ENCODE measurements around the gene TMEM45A. TPM values are rescaled to one million over a fixed set of nuclear protein-coding genes. Genes with fewer than 3 reads are reported as not detected.
A peak's percentile ranks its signal among the peaks of the same experiment; 100 is the strongest.

The TMEM45A gene
- total RNA-seq, 2 experiments from 2014 or later = 0.65 to 0.74 TPM

GRCh38 chr3:100522125-100522524 is 29.7 kb downstream of the TMEM45A start:
- Mint-ChIP-seq H3K4me3 (no peak overlapping the region), H3K36me3 (no peaks in the 10 kb centered on the region), H3K9me3 (no peaks in the 10 kb centered on the region), H3K27me3 (peaks cover 9% of the 10 kb centered on the region), H3K27ac (no peak overlapping the region), H3K4me1 (ENCODE audit: low read depth) (no peaks in the 10 kb centered on the region)
- ChIA-PET POLR2A (no interaction called here), CTCF (no interaction called here)
- intact Hi-C loops (cut with micrococcal nuclease) = no loop called here
- DNase-seq = no peak

DNA sequence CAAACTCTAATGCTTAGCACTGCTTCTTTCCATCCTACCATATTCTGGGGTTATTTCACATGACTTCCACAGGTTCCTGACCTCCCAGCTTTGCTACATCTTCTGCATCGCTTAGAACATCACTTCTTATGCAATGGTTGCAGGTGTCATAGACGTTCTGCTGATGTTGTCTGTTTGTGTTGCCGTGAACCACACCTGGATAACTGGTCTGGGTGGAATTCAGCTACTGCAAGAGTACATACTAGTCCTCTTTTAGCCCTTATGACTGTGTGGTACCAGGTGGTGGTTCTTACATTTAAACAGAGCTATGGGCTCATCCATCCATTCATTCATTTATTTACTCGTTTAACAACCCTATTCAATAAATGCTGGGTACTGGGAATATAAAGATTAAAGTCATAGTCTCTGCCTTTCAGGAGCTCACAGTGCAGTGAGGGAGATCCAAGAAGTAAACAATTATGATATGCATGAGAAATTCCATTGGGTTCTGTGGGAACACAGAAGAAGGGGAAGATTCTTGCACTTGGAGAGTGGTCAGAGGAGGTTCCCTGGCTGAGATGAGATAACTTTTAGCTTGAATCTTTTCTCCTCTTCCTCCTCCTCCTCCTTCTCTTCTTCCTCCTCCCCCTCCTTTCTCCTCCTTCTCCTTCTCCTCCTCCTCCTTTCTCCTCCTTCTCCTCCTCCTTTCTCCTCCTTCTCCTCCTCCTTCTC is 30.8 kb downstream of the TMEM45A start:
- Mint-ChIP-seq H3K27me3 (peaks cover 12% of the 10 kb centered on the region), H3K9me3 (no peaks in the 10 kb centered on the region), H3K4me3 (no peak overlapping the region), H3K27ac (no peak overlapping the region), H3K36me3 (no peaks in the 10 kb centered on the region), H3K4me1 (ENCODE audit: low read depth) (no peaks in the 10 kb centered on the region)
- no peak for DNase-seq
- intact Hi-C loops (cut with micrococcal nuclease) = no loop called here
- ChIA-PET CTCF (no interaction called here), POLR2A (no interaction called here)

GRCh38 chr3:100525753-100526612 is 33.6 kb downstream of the TMEM45A start:
- H3K27me3 Mint-ChIP-seq = peaks cover 12% of the 10 kb centered on the region
- CTCF ChIA-PET = interaction anchor here (0.5 kb wide), 1 partner anchor 569 kb away, joined by 4 read pairs; no protein-coding TSS in a partner anchor
- intact Hi-C loops (cut with micrococcal nuclease) = no loop called here
- POLR2A ChIA-PET = no interaction called here
- no peak overlapping the region for H3K4me3 Mint-ChIP-seq
- no peak for DNase-seq
- H3K4me1 Mint-ChIP-seq (ENCODE audit: low read depth) = no peaks in the 10 kb centered on the region
- no peaks in the 10 kb centered on the region for H3K36me3 Mint-ChIP-seq
- H3K27ac Mint-ChIP-seq = no peak overlapping the region
- H3K9me3 Mint-ChIP-seq = no peaks in the 10 kb centered on the region

DNA sequence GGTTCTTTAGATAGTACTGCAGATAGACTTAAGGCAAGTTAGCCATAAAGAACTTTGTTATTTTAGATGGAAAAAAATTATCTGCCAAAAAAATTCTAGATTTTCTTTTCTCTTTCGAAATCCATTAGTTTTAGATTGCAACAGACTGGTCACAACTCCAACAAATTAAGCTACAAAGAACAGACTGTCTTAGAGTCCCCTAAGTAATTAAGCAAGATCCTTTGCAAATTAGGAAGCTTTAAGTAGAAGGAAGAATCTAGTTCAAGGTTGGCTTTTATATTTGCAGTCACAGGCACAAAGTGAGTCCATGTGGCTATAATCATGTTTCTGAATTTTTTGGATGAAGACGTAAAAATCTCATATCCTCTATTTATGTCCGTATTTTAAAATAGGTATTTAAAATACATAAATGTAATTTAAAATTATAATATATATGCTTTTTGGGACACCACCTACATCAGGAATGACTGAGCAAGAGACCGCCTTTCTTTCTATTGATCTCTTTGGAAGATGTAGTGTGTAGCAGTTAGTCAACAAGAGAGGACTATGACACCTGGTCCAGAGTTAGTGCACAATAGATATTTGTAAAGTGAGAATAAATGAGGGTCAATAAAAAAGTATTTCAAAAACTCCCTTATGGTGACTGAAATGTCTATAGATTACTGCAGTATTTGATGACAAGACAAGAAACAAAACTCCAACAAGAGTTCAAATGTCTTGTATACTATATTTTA is 34.4 kb downstream of the TMEM45A start:
- POLR2A ChIA-PET = no interaction called here
- no peak overlapping the region for H3K27ac Mint-ChIP-seq
- CTCF ChIA-PET = no interaction called here
- no peaks in the 10 kb centered on the region for H3K36me3 Mint-ChIP-seq
- H3K27me3 Mint-ChIP-seq = peaks cover 12% of the 10 kb centered on the region
- no peaks in the 10 kb centered on the region for H3K4me1 Mint-ChIP-seq (ENCODE audit: low read depth)
- no peak for DNase-seq
- H3K9me3 Mint-ChIP-seq = no peaks in the 10 kb centered on the region
- no peak overlapping the region for H3K4me3 Mint-ChIP-seq
- intact Hi-C loops (cut with micrococcal nuclease) = no loop called here

DNA sequence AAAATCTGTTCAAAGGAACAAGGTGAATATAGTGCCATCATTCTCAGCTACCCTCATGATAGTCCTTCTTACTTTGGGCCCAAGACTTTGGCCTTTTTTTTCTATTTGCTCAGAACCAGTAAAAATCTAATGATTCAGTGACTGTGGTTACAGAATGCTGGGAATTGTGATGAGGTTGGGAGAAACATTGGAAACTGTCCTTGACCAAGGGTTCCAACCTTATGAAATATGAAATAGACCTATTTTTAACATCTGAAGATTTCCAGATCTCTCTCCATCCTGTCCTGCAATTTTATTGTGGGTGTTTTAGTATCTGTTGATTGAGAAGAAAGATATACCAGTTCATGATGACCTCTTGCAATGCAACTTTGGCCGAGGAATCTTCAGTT is 34.9 kb downstream of the TMEM45A start:
- no peak for DNase-seq
- intact Hi-C loops (cut with micrococcal nuclease) = no loop called here
- peaks cover 12% of the 10 kb centered on the region for H3K27me3 Mint-ChIP-seq
- H3K4me1 Mint-ChIP-seq (ENCODE audit: low read depth) = no peaks in the 10 kb centered on the region
- no peak overlapping the region for H3K4me3 Mint-ChIP-seq
- no peaks in the 10 kb centered on the region for H3K9me3 Mint-ChIP-seq
- no peaks in the 10 kb centered on the region for H3K36me3 Mint-ChIP-seq
- ChIA-PET CTCF (no interaction called here), POLR2A (no interaction called here)
- no peak overlapping the region for H3K27ac Mint-ChIP-seq

DNA sequence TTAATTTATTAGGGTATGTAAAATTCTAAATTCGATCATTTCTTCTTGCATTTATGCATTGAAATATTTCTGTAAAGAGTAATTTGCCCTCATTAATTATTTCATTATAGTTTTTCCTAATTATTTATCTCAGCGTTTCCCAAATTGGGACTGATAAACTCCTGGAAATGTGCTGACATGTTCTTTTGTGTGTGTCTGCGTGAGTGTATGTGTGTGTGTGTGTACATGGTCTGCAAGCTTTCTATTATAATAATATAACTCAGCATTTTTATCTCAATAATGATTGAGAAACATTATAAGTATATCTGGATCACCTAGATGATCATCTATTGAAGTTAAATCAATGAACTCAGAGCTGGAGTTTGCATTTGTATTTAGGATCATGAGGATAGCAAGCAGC is 38.7 kb downstream of the TMEM45A start:
- no peaks in the 10 kb centered on the region for H3K4me1 Mint-ChIP-seq (ENCODE audit: low read depth)
- no peaks in the 10 kb centered on the region for H3K9me3 Mint-ChIP-seq
- intact Hi-C loops (cut with micrococcal nuclease) = no loop called here
- H3K36me3 Mint-ChIP-seq = no peaks in the 10 kb centered on the region
- CTCF ChIA-PET = no interaction called here
- POLR2A ChIA-PET = no interaction called here
- no peak overlapping the region for H3K27ac Mint-ChIP-seq
- DNase-seq = no peak
- H3K4me3 Mint-ChIP-seq = no peak overlapping the region
- H3K27me3 Mint-ChIP-seq = peaks cover 4% of the 10 kb centered on the region

DNA sequence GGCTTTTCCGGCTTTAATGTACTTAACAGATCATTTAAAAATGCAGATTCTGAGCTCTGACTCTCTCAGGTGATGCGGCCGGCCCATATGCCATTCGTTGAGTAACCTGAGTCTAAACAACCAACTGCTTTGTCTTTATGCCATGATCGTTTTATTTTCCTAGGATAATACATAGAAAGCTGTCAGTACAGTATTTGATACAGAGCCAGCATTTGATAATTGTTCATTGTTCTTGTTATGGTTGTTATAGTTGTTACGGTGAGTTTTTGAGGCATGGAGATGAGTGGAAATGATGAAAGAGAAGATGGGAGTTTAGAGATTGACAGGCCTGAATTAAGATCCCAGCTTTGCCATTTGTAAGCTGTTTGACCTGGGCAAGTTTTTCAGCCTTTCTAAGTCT is 40.0 kb downstream of the TMEM45A start:
- POLR2A ChIA-PET = no interaction called here
- Mint-ChIP-seq H3K27me3 (peaks cover 3% of the 10 kb centered on the region), H3K4me3 (no peak overlapping the region), H3K9me3 (no peaks in the 10 kb centered on the region), H3K27ac (no peak overlapping the region), H3K36me3 (no peaks in the 10 kb centered on the region), H3K4me1 (ENCODE audit: low read depth) (no peaks in the 10 kb centered on the region)
- DNase-seq = no peak
- CTCF ChIA-PET = no interaction called here
- intact Hi-C loops (cut with micrococcal nuclease) = no loop called here

DNA sequence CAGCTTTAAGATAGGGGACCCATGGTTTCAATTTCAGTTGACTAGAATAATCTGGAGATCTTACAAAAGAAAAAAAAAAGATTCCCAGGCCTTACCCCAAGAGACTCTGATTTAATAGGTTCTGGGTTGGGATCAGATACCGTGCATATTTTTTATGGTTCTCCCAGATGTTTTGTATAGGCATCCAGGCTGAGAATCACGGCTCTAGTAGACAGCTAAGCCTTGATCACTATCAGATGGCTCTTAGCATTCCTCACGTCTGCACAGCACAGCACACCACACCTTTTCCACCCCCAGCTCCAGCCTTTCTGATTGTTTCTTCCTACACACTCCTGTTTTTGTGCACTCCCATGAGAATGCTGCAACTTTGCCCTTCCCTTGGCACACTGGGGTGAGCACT is 40.8 kb downstream of the TMEM45A start:
- Mint-ChIP-seq H3K9me3 (no peaks in the 10 kb centered on the region), H3K27ac (no peak overlapping the region), H3K27me3 (no peaks in the 10 kb centered on the region), H3K4me3 (no peak overlapping the region), H3K36me3 (no peaks in the 10 kb centered on the region), H3K4me1 (ENCODE audit: low read depth) (no peaks in the 10 kb centered on the region)
- DNase-seq = no peak
- intact Hi-C loops (cut with micrococcal nuclease) = no loop called here
- ChIA-PET POLR2A (no interaction called here), CTCF (no interaction called here)

- no peak overlapping the region for H3K27ac Mint-ChIP-seq
- no peak overlapping the region for H3K4me3 Mint-ChIP-seq
- intact Hi-C loops (cut with micrococcal nuclease) = no loop called here
- no peaks in the 10 kb centered on the region for H3K9me3 Mint-ChIP-seq
- ChIA-PET POLR2A (no interaction called here), CTCF (no interaction called here)
- no peaks in the 10 kb centered on the region for H3K36me3 Mint-ChIP-seq
- H3K4me1 Mint-ChIP-seq (ENCODE audit: low read depth) = no peaks in the 10 kb centered on the region
- H3K27me3 Mint-ChIP-seq = no peaks in the 10 kb centered on the region
- no peak for DNase-seq
These were observed 43.2 kb downstream of the TMEM45A start for GRCh38 chr3:100535610-100535943.

DNA sequence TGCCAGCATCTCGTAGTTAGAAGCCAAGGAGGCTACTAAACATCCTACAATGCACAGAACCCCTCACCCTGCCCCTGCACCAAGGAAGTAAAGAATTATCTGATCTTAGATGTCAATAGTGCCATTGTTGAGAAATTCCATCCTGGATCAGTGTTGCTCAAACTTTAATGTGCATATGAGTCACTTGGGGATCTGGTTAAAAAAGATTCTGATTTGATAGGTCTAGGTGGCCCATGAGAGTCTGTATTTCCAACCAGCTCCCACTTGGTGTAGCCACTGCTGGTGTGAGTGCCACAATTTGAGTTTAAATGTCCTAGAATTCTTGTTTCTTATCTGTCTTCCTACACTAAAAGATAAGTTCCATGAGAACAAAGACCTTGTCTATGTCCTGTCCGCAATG is 43.7 kb downstream of the TMEM45A start:
- ChIA-PET CTCF (no interaction called here), POLR2A (no interaction called here)
- no peak overlapping the region for H3K27ac Mint-ChIP-seq

DNA sequence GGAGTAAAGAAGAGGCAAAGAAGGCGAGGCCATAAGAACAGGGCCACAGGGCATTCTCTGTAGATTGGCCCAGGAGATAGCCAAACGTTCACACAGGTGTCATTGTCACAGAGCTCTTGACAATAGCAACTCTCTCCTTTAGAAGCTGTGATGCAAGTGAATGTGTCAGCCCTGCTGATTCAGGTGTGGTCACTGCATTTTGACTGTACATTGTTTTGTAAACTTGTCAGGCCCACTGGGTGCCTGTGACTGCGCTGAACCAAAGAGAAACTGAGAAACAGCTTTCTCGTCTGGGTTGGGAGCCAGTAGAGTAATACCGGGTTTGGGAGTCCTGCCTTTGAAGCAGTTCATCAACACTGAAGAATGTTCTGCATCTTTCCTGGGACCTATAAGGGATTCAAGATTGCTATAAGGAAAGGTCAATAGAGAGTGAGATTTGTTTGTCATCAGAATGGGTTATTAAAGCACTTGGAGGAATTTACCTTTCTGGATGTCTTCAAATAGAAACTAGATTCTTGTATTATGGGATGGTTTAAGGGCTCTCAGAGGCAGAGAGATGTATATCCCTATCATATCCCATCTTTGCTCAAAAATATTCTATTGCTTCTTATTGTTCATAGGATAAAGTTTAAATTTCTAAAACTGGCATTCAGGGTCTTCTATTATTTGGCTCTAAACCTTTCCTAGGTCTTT is 45.4 kb downstream of the TMEM45A start:
- Mint-ChIP-seq H3K9me3 (peaks cover 4% of the 10 kb centered on the region), H3K27ac (no peak overlapping the region), H3K4me3 (no peak overlapping the region), H3K36me3 (no peaks in the 10 kb centered on the region), H3K4me1 (ENCODE audit: low read depth) (no peaks in the 10 kb centered on the region), H3K27me3 (no peaks in the 10 kb centered on the region)
- ChIA-PET CTCF (no interaction called here), POLR2A (interaction anchor here (0.5 kb wide), 1 partner anchor 142 kb away, joined by 3 read pairs; no protein-coding TSS in a partner anchor)
- DNase-seq = peak; percentile 19
- intact Hi-C loops (cut with micrococcal nuclease) = no loop called here

More for the DNA sequence above, 43.7 kb downstream of the TMEM45A start:
- Mint-ChIP-seq H3K36me3 (no peaks in the 10 kb centered on the region), H3K4me3 (no peak overlapping the region), H3K9me3 (peaks cover 3% of the 10 kb centered on the region), H3K27me3 (no peaks in the 10 kb centered on the region), H3K4me1 (ENCODE audit: low read depth) (no peaks in the 10 kb centered on the region)
- intact Hi-C loops (cut with micrococcal nuclease) = no loop called here
- no peak for DNase-seq

DNA sequence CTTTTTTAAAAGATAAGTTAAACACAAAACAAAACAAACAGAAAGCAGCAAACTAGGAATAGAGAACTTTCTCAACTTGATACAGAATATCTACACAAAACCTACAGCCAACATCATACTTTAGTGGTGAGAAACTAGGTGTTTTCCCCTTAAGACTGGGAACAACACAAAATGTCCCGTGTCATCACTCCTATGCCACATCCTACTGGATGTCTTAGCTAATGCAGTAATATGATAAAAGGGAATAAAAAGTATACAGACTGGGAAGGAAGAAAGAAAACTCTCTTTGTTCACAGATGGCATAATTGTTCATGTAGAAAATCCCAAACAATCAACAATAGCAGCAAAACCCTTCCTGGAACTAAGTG is 45.9 kb downstream of the TMEM45A start:
- Mint-ChIP-seq H3K4me1 (ENCODE audit: low read depth) (no peaks in the 10 kb centered on the region), H3K27ac (no peak overlapping the region)
- CTCF ChIA-PET = no interaction called here

More for the DNA sequence above, 45.9 kb downstream of the TMEM45A start:
- H3K9me3 Mint-ChIP-seq = peaks cover 4% of the 10 kb centered on the region
- no peaks in the 10 kb centered on the region for H3K27me3 Mint-ChIP-seq
- no peak for DNase-seq
- no peaks in the 10 kb centered on the region for H3K36me3 Mint-ChIP-seq
- POLR2A ChIA-PET = no interaction called here
- no peak overlapping the region for H3K4me3 Mint-ChIP-seq
- intact Hi-C loops (cut with micrococcal nuclease) = no loop called here
